Astrocyte of the cerebellum (primary cell): ENCODE results near the gene LRSAM1.

ENCODE experiments used
- DNase-seq: peaks from one replicate; pipeline ENCODE4 v3.0.0-alpha.2; 2011; ENCODE audit warnings: low read depth
- H3K4me3 ChIP-seq: 2 replicates; pipeline ENCODE4 v1.5.1; 2011; ENCODE audit warnings: mild to moderate bottlenecking, low read depth, low read length, moderate library complexity
- in situ Hi-C: cut with HindIII; loops from 2 replicates; pipeline ENCODE4 v1.10.0; 2017; ENCODE audit warnings: low sequenced_read_pairs
- TF ChIP-seq, protein P1 (sequence below): IDR thresholded peaks from 2 replicates; pipeline ENCODE4 v1.5.1; 2012; ENCODE audit warnings: low read length, low read depth, moderate library complexity, mild to moderate bottlenecking; ENCODE audit errors: missing control alignments

The LRSAM1 gene

DNA sequence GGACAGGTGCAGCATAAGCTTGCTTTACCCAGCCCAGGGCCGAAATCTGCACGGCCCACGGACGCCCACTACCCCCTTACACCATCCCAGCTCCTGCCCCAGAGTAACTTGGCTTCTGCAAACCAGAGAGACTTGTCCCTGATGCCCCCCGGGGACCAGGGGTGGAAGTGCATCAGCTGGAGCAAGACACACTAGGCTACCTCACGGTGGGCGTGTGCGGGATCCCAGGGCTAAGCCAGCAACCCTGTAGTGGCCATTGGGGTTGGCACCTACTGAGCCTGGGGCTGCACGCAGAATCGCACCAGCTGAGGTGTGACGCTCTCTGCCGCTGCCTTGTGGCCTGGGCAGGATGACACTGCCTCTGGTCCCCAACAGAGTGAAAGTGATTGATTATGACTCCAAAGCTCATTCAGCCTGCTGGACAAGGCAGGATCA is 33.3 kb upstream of the LRSAM1 start:
- H3K4me3 ChIP-seq: no peak overlapping the region
- in situ Hi-C loops: no loop called here
- no peak for DNase-seq
- TF ChIP-seq, protein P1, sequence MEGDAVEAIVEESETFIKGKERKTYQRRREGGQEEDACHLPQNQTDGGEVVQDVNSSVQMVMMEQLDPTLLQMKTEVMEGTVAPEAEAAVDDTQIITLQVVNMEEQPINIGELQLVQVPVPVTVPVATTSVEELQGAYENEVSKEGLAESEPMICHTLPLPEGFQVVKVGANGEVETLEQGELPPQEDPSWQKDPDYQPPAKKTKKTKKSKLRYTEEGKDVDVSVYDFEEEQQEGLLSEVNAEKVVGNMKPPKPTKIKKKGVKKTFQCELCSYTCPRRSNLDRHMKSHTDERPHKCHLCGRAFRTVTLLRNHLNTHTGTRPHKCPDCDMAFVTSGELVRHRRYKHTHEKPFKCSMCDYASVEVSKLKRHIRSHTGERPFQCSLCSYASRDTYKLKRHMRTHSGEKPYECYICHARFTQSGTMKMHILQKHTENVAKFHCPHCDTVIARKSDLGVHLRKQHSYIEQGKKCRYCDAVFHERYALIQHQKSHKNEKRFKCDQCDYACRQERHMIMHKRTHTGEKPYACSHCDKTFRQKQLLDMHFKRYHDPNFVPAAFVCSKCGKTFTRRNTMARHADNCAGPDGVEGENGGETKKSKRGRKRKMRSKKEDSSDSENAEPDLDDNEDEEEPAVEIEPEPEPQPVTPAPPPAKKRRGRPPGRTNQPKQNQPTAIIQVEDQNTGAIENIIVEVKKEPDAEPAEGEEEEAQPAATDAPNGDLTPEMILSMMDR: peak; percentile 9

DNA sequence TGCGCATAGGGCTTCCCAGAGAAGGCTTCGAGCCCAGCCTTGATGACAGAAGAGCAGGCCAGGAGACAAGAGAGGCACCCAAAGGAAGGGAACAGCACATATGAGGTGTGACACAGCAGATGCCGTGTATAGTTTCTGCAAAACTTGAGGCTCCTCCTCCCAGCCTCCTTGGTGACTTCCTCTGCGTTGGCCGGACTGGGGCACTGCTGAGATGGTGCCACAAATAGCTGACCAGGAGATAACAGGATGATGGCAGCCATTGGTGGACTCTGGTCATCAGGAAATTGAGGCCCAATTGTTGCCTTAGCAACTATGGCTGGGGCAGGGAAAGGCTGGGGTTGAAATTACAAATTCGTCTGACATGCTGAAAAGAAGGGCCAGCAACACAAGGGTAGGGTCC is 32.0 kb upstream of the LRSAM1 start:
- TF ChIP-seq, protein P1: no peak
- DNase-seq: no peak

DNA sequence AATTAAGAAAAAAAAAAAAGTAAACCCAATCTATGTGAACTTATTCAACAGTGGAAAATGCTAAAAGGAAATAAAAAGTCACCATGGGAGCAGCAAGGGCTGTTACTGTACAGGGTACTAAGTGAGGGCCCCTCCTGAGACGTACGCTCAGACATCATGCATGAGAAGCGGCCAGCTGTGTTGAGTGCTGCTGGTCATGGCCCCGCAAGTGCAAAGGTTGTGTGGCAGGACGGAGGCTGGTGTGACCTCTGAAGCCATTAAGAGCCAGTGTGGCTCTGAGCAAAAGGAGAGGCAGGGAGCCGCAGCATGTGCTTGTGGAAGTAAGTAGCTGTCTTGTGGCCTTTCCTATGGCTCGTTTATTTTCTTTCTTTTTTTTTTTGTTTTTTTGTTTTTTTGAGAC is 30.3 kb upstream of the LRSAM1 start:
- TF ChIP-seq, protein P1: no peak

More for the DNA sequence above, 32.0 kb upstream of the LRSAM1 start:
- no peak overlapping the region for H3K4me3 ChIP-seq
- in situ Hi-C loops: no loop called here

DNA sequence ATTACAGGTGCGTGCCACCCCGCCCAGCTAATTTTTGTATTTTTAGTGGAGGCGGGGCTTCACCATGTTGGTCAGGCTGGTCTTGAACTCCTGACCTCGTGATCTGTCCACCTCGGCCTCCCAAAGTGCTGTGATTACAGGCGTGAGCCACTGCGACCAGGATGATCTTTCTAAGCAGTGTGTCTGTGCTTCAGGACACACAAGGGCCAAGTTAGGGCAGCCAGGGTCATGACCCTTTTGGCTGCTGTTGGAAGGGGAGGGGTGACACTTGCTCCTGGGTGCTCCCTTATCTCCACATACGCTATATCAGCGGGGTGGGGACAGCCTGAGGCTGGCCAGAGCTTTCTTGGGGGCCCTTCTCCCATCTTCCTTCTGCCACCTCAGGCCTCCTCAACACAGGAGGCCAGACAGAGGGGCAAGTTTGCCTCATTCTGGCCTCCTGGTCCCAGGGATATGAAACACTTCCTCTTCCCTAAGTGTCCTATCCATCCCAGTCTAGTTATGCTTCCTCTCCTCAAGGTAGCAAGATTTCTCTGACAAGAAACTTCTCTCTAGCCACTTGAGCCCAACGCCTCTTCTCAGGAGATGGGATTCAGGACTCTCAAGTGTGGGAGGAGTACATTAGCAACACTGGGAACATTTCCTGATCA is 29.1 kb upstream of the LRSAM1 start:
- in situ Hi-C loops: no loop called here
- TF ChIP-seq, protein P1: no peak
- peak overlapping the region; percentile 90 for H3K4me3 ChIP-seq
- no peak for DNase-seq

More for the DNA sequence above, 30.3 kb upstream of the LRSAM1 start:
- DNase-seq: no peak
- in situ Hi-C loops: no loop called here
- H3K4me3 ChIP-seq: no peak overlapping the region

DNA sequence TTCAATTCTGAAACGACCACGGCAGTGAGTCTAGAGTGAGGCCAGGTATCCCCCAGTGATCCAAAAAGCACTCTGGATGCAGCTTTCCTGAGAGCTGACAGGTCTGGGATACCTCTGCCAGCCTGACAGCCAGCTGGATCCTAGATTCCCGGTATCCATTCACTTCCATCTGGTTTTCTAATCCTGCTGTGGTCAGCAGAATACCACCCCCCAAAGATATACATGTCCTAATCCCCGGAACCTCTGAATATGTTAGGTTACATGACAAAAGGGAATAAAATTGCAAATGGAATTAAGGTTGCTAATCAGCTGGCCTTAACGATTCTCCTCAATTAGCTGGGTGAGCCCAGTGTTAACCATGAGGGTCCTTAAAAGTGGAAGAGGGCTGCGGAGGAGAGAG is 28.5 kb upstream of the LRSAM1 start:
- in situ Hi-C loops: no loop called here
- peak overlapping the region; percentile 90 for H3K4me3 ChIP-seq
- TF ChIP-seq, protein P1: no peak
- no peak for DNase-seq

DNA sequence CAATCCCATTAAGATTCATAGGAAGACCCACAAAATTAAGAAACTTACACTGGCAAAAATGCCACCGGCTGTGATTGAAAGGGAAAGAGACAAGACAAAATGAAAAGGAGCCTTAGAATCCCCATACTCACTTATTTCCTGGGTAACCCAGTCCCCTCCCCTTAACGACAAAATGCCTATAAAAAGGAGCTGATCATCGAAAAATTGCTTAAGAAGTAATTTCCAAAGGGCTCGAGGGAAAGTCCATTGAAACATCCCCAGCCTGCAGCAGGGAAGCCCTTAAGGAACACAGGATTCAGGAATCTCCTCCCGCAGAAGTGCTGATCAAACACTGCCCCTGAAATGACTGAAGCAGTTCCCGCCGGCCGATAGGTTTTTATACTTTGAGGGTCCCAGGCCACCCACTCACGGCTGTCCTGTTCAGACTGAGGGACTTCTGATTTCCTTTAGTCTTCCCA is 27.8 kb upstream of the LRSAM1 start:
- TF ChIP-seq, protein P1: no peak

More for the DNA sequence above, 27.8 kb upstream of the LRSAM1 start:
- in situ Hi-C loops: no loop called here
- no peak for DNase-seq
- H3K4me3 ChIP-seq: peak overlapping the region; percentile 90
